ENCODE data around the gene FUBP3. TPM values are rescaled to one million over a fixed set of nuclear protein-coding genes. Genes with fewer than 3 reads are reported as not detected.

FUBP3 gene
- total and polyA plus RNA-seq, 2 experiments from 2014 or later: 82.0 to 115 TPM

GRCh38 chr9:130542457-130543228 lies 36.7 kb upstream of the FUBP3 start:
- H3K4me3 ChIP-seq: no peak overlapping the region
- H3K9me3 ChIP-seq (ENCODE audit: low read depth): no peaks in the 10 kb centered on the region
- no peaks in the 10 kb centered on the region for H3K36me3 ChIP-seq
- DNase-seq (ENCODE audit: low read depth in 1 of 2, low spot score in 1 of 2): no peak
- H3K4me1 ChIP-seq (ENCODE audit: low read depth): no peaks in the 10 kb centered on the region
- TF ChIP-seq CTCF (IDR thresholded peaks at IDR 0.05; ENCODE audit: low read depth, low read length): no peak
- no peak overlapping the region for H3K27ac ChIP-seq
- H3K27me3 ChIP-seq: peaks cover 7% of the 10 kb centered on the region

DNA sequence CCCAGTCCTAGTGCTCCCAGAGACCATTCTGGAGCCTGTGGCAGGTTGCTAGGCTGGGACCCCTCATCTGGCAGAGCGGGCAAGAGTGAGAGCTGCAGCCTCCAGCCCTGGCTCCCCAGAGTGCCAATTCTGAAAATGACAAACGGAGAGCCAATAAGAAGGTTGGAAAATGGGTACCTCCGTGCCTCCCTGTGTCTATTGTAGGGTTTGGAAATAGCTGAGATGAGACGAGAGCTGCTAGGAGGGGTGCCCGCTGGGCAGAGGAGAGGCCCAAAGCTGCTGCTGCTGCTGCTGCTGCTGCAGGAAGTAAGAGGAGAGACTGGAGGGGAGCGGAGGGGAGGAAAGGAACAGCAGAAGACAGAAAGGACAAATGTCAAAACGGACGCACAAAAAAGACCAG lies 36.0 kb upstream of the FUBP3 start:
- Histone ChIP-seq H3K4me1 (ENCODE audit: low read depth) (no peaks in the 10 kb centered on the region), H3K36me3 (no peaks in the 10 kb centered on the region), H3K27me3 (peaks cover 7% of the 10 kb centered on the region), H3K4me3 (no peak overlapping the region), H3K9me3 (ENCODE audit: low read depth) (no peaks in the 10 kb centered on the region), H3K27ac (no peak overlapping the region)
- DNase-seq (ENCODE audit: low read depth in 1 of 2, low spot score in 1 of 2): no peak
- TF ChIP-seq CTCF (IDR thresholded peaks at IDR 0.05; ENCODE audit: low read depth, low read length): no peak

DNA sequence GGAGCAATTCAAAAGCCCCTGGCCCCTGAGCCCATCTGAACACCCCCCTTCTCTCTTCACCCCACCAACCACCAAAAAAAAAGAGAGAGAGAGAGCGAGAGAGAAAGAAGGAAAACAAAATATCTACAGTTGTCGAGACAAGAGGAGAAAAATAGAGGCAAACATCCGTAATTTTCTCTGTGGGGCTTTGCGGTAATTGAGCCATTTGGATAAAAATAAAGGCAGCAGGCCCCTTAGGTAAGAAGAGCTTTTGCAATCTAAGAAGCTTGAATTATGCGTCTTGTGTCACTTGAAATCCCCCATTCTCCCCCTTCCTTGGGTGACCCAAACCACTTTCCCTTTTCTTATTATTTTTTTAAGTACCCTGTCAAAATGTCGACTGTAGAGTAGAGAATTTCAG lies 35.5 kb upstream of the FUBP3 start:
- Histone ChIP-seq H3K4me1 (ENCODE audit: low read depth) (no peaks in the 10 kb centered on the region), H3K4me3 (no peak overlapping the region), H3K27me3 (peaks cover 7% of the 10 kb centered on the region), H3K27ac (no peak overlapping the region), H3K36me3 (no peaks in the 10 kb centered on the region), H3K9me3 (ENCODE audit: low read depth) (no peaks in the 10 kb centered on the region)
- DNase-seq (ENCODE audit: low read depth in 1 of 2, low spot score in 1 of 2): no peak
- no peak for TF ChIP-seq CTCF (IDR thresholded peaks at IDR 0.05; ENCODE audit: low read depth, low read length)

DNA sequence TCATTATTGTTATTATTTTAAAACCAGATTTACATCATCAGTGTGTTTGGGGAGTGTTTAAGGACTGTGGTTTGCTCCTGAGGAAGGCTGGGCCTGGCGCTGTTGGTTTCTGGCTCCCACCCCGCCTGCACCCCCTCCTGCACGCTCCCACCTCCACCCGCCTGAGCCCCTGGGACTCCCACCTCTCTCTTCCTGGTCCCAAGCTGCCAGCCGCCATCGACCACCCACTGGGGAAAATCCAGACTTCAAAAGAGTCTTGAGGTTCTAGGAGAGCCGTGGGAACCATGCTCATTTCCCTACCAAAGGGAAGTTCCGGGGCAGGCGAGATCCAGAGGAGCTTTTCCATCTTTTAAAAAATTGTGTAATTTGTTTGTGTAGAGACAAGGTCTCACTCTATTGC lies 35.0 kb upstream of the FUBP3 start:
- no peak for DNase-seq (ENCODE audit: low read depth in 1 of 2, low spot score in 1 of 2)

DNA sequence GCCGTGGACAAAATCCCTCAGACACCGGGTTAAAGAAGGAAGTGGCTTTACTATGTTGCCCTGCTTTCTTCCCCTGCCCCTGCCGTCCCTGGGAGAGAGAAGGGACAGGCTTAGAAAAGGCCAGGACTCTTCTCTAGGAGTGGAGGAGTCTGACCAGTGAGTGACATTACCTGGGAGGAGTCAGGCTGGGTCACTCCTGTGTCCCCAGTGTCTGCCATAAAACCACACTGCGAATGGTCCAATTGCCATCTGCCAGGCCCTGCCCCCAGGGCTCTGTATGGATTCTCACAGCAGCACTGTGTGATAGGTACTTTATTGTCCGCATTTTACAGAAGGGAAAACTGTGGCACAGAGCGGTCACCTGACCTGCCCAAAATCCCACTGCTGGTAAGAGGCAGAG lies 31.3 kb upstream of the FUBP3 start:
- Histone ChIP-seq H3K9me3 (ENCODE audit: low read depth) (no peaks in the 10 kb centered on the region), H3K4me3 (no peak overlapping the region), H3K27ac (no peak overlapping the region), H3K4me1 (ENCODE audit: low read depth) (no peaks in the 10 kb centered on the region), H3K36me3 (no peaks in the 10 kb centered on the region), H3K27me3 (no peaks in the 10 kb centered on the region)
- no peak for TF ChIP-seq CTCF (IDR thresholded peaks at IDR 0.05; ENCODE audit: low read depth, low read length)
- DNase-seq (ENCODE audit: low read depth in 1 of 2, low spot score in 1 of 2): no peak

More for the DNA sequence above, 35.0 kb upstream of the FUBP3 start:
- Histone ChIP-seq H3K4me1 (ENCODE audit: low read depth) (no peaks in the 10 kb centered on the region), H3K36me3 (no peaks in the 10 kb centered on the region), H3K27ac (no peak overlapping the region), H3K4me3 (no peak overlapping the region), H3K27me3 (peaks cover 6% of the 10 kb centered on the region), H3K9me3 (ENCODE audit: low read depth) (no peaks in the 10 kb centered on the region)
- TF ChIP-seq CTCF (IDR thresholded peaks at IDR 0.05; ENCODE audit: low read depth, low read length): no peak
